GM18870 (cell line): ENCODE results near the gene COPZ1.
"Not testable (repeated sequence)": the region's sequence is repeated elsewhere in the genome, so short reads cannot be mapped to it uniquely, and the experiment has no call there.

Experiments
- ATAC-seq: cut with Tn5 transposase; IDR thresholded peaks from one replicate; pipeline ENCODE4 v1.9.1; 2021; ENCODE audit warnings: moderate library complexity; ENCODE audit not compliant: unreplicated experiment

Gene COPZ1

DNA sequence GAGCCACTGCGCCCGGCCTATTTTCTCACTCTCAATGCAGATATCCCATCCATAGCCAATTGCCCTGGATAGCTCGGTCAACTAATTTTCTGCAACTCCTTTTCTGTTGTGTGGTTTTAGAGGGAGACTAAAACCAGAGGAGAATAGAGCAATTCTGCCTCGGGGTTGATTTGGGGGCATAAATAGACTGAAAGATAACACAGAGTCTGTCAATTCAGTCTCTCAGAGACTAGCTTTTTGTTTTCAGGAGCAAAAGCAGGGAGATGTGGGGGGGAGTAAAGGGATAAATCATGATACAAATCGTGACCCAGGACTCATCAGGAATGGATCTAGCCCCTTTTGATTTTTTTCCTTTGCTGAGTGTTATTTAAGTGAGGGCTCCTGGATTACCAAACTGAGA, 6.5 kb downstream of the COPZ1 start:
- no peak for ATAC-seq

DNA sequence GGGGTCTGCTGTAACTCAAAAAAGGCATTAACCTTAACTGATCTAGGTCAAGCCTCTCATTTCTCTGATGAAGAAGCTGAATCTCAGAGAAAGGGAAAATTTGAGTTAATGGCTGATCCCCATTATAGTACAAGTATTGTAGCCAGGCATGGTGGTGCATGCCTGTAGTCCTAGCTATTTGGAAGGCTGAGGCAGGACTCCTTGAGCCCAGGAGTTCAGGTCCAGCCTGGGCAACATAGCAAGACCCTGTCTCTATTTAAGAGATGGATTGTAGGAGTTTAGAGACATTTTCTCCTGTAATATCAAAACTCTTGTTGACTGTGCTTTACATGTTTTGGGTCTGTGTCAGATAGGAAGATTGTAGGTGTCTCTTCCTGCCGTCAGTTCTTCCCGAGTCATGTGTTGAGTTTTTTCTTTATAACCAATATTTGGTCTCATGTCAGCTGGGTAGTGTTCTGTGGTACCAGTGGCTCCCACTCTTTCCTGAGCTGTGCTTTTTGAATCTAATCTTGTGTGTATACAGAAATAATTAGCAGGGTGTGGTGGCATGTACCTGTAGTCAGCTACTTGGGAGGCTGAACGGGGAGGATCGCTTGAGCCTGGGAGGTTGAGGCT, 8.6 kb downstream of the COPZ1 start:
- ATAC-seq, result no peak

DNA sequence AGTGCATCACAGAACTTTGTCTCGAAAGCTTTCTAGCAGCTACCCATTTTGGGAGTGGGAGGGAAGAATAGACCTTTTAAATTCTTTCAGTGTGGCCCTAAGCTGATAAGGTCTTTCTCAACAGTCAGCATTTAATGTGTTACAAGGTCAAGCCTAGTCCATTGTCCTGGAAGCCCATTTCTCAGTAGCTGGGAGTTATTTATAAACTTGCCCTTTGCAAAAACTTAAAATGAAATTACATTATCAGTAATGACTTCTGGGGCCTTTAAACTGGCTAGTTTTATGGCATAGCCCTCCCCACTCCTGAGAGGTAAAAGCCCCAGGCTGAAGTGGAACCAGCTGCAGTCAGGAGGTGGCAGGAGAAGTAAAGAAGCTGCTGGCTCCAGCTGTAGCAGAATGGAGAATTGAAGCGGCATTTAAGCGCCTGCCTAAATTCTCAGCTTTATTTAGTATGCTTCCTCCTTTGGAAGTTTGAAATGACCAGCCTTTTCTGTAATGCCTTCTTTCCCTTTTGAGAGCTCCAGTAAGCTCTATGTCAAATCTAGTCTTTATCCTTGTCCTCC, 12.4 kb downstream of the COPZ1 start:
- ATAC-seq, result no peak

DNA sequence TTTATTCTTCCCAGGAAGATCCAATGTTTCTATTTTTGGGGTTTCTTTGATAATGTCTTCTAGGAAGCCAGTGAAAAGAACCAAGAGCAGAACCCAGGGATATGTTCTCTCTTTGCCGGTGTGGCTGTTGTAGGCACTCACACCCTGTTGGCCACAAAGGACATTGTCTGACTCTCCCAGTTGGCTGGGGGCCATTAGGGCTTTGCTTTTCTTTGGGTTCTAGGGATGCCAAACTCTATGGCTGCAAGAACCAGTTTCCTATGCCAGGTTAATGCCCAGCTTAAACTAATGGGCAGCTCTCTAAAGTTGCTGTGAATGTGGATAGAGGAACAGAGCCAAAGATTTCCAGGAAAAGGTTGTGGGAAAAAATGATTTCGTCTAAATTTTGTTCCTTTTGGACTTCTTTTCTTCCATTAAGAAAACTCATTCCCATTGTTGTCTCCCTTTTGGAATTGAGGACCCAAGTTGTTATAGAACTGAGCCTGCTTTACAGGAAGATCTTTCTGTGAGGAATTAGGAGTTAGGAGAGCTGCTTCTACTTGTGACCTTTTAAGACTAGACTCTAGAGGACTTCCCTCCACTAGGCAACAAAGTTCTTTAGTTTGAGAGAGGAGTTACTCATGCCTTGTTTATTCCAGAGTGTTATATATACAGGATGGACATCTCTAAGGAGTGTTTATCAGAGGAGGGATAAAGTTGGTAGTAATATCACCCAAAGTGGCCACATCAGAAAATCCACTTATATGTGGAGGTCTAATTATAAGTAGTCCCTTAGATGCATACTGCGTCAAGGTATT, 13.1 kb downstream of the COPZ1 start:
- no peak for ATAC-seq

DNA sequence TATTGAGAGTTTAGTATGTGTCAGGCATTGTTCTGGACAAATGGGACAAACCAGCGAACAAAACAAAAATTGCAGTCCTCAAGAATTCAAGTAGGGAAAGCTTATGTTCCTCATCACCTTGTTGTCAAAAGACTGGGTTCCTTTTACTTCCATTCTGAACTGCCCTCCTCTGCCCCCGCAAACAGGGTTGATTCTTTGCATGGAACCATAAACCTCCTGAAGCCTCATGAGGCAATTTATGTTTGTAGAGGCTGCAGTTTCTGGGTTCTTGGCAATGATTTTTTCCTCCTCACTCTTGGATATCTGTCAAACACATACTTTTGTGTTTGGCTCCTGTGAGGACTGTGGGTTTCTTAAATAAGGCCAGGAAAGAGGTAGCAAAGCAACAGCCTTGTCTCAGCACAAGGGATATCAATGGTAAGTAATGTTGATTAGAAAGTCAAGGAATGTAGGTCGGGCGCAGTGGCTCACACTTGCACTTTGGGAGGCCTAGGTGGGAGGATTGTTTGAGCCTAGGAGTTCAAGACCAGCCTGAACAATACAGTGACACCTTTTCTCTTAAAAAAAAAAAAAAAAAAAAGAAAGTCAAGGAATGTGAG, 13.9 kb downstream of the COPZ1 start:
- no peak for ATAC-seq

DNA sequence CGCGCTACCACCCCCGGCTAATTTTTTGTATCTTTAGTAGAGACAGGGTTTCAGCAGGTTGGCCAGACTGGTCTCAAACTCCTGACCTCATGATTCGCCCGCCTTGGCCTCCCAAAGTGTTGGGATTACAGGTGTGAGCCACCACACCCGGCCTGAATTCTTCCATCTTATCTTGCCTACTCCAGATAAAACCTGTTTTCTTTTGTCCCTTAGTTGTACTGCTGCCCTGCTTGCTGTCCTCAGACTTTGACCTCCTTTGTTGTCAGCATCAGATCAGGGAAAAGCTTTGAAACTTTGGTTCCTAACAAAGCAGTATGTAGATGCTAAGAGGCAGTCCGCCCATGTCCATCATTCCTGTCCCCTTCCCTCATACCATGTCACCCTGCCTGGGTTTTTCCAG, 15.9 kb downstream of the COPZ1 start:
- ATAC-seq, result no peak

DNA sequence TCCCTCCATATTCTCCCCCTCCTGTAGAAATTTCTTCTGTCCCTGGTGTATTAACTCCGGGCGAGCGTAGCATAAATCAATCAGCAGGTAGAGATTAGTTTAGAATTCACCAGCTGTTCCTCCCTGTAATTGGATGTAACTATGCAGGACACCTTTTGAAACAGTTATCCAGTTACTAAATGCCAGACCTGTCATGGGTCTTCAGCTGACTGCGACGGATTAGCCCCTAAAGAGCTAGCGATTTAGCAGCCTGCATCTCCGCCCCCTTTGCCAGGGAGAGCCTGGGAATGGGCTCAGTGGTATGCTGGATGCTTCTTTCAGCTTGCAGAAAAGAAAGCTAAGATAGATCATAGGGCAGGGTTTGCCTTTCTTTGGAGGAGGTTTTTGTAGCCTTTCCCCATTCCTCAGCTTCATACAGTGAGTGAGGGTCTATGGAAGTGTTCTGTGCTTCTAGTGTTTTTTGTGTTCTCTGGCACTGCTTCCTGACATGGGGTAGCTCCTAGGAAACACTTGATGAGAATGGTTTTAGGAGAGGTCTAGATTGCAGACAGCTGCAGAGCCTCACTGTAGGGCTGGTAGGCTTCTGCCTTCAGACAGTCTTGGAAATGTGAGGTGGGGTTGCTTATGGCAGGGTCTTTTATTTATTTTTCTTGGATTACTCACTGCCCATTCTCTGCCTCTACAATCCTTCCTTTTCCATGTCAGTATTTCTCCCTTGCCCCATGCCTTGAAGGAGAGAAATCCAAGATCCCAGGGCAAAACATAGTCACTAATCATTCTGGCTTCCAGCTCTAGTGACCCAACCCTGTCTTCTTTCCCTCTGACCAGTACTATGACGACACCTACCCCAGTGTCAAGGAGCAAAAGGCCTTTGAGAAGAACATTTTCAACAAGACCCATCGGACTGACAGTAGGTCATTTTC, 16.7 kb downstream of the COPZ1 start:
- no peak for ATAC-seq

DNA sequence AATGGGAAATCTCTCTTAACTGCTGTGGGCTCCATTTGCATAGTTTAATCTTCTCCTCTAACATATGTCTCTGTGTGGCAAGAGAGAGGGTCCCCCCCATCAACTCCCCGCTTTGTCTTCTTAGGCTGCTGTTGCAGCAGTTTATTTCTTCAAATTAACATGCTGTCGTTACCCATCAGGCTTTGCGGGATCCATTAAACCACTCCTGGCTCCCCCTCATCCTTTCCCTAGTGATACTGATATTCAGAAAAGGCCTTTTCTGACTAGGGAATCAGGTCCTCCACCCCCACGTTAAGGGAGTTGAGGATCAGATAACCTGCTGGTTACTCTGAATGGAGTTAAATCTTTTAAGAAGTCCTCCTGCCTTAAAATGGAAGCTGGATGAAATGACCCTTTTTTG, 24.1 kb downstream of the COPZ1 start:
- no peak for ATAC-seq

DNA sequence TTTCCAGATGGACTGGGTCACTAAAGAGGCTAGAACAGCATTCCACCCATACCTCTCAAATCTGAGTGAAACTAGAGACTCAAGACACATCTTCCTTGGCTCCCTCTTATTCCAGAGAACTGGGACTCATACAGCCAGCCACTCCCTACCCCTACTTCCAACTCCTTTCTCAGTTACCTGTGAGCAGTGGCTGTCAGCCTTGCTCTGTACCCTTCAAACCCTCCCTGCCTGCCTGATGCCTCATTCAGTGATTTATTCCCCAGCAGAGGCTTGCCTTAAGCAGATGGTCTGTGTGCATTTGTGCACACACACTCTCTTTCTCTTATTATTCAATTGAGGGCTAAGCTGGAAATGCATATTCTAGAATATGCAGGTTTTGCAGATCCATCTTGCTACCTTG, 24.7 kb downstream of the COPZ1 start:
- ATAC-seq, result no peak

DNA sequence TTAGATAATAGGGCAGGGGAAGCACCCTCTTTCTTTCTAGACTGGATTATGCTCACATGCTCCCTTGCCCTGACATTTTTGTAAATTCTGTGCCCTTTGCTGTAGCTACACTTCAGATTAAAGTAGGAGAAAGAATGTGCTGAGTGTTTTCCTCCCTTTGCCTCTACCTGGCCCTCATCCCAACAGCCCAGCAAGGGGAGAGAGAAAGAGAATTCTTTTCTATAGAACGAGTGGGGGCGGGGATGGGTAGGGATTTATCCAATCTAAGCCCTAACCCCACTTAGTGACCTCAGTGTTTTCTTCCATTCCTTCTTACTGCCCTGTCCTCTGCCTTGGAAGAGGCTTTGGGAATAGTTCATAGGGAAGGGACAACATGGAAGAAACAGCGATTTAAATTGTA, 25.8 kb downstream of the COPZ1 start:
- no peak for ATAC-seq

DNA sequence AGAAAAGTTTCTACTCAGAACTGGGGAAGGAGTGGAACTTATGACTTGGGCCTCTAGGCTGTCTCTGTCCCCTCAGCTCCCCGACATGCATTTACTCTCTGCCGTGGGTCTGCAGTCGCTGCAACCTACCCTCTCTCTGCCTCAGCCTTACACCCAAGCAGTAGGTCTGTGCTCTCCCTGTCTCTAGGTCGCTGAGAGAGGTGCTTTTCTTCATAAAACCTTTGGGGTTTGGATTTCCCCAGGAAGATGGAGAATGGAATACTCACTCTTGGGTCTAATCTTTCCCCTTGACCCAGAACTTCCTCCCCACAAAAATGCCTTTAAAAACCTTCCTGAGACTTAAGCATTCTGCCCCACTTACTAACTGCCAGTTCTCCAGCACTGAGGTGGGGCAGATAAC, 26.4 kb downstream of the COPZ1 start:
- ATAC-seq, result no peak

DNA sequence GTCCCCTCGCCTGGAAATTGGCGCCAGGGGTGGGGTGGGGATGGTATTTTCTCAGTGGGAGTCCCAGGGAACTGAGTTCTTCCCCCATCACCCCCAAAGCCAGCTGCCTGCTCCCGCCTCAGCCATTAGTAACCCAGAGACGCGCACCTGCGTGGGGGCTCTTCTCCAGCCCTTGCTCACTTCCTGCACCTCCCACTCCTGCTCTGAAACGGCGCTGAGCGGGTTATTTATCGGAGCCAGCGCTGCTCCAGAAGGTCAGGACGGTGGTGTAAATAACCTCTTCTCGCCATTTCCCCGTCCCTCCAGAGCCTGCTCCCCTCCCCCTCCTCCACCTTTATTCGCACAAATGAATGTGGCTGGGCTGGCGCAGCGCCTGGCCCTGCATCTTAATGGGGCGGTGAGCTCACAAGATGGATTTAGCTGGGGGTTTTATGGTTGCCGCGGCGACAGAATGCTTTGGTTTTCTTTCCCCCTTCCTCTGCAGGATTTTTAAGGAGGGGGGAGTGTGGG, 27.1 kb downstream of the COPZ1 start:
- ATAC-seq, result no peak

DNA sequence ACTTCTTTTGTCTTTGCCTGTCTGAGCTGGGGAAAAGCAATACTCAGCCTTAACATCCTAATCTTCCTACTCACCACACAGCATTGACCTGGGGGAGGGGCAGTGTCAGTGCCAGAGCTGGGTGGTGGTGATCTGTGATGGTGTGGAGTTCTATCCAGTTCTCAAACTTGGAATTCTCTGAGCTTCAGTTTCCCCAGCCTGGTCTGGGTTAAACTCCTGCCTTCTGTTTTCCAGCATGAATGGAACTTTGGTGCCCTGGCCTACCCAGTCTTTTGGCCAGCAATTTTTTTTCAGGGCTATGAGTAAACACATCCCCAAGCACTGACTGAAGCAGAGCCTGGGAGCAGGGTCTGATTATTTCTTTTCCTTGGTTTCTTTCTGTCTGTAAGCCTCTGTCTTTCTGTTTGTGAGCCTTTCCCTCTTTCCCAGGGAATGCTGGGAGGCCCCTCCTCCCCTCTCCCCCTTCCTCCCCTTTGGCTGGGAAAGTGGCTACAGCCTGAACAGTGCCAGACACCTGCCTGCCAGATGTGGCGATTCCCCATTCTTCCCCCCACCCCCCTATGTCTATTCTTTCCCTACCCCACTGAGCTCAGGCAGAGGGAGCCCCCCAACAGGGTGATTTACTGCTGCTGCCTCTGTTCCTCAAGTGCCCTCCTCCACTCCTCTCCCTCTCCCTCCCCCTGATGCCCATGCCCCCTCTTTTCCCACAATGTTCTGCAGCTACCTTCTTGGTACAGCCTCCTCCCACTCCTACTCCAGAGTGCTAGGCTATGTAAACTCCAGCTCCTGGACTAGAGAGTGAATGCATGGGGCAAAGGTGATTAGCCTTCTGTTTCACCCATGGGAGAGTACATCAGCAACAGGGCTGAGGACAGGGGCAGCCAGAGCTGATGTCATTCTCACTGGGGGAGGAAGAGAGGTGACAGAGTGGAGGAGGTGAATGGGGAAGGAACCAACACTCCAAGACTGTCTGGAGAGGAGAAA, 28.3 kb downstream of the COPZ1 start:
- no peak for ATAC-seq

DNA sequence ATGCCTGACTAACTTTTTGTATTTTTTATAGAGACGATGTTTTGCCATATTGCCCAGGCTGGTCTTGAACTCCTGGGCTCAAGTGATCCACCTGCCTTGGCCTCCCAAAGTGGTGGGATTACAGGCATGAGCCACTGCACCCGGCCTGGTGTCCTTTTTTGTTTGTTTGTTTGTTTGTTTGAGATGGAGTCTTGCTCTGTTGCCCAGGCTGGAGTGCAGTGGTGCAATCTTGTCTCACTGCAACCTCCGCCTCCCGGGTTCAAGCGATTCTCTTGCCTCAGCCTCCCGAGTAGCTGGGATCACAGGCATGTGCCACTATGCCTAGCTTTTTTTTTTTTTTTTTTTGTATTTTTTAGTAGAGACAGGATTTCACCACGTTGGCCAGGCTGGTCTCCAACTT, 29.3 kb downstream of the COPZ1 start:
- ATAC-seq, result not testable (repeated sequence)

DNA sequence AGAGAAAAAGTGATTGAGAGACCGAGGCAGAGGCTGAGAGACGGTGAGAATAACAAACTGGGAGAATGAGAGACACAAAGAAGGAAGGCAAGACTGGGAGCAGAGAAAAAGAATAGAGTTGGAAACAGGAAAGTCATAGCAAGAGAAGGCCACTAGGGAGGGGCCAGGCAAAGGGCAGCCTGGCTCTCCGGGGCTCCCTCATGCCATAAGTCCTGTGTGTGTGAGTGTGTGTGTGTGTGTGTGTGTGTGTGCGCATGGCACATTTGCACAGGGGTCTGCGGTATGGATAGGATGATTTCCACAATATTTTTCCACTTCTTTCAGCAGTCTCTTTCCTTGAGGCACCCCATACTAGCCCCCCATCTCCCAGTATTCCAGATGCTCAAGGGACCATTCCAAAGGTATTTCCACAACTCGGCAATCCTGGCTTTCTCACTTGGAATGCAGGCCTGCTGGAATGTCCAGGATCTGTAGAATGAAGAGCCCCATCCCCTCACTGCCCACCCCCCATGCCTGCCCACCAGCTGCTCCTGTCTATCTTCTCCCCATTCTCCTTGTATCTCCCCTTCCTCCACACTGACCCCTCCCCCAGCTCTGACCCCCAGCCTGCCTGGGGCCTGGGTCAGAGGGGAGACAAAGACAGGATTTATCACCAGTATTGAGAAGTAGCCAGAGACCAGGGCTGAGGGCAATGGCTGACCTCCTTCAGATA, 30.3 kb downstream of the COPZ1 start:
- ATAC-seq, result no peak

DNA sequence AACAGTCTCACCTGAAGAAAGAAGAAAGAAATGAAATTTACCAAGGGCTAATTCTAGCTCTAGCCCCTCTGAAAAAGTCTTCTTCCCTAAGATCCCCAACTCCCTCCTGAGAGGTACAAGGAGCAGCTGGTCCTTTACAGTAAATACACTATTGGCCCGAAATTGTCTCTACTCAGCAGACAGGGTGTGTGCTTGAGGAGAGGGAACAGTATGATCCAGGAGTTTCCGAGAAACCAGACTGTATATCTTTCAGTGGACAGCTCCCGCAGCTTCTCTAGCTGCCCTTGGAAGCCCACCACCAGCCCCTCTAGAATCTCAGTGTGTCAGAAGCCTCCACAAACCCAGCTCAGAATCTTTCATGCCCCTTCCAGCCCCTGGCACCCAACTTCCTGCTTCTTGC, 31.3 kb downstream of the COPZ1 start:
- ATAC-seq, result no peak

DNA sequence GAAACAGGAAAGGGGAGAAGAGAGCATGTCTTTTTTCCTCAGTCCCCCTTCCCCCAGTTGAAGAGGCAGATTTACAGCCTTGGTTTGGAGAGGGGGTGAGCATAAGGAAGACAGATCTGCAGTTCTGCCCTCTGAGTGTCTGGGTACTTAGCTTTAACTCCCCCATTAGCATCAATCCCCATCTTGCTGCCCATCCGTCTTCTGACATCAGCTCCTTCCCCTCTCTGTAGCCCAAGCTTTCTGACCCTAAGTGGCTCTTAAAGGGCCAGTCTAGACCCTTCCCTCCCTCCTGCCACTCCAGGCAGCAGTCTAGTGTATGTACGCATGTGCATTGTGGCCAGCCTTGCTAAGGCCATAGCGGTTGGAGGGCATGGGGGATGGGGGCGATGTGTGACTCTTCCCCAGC, 32.0 kb downstream of the COPZ1 start:
- ATAC-seq, result no peak

DNA sequence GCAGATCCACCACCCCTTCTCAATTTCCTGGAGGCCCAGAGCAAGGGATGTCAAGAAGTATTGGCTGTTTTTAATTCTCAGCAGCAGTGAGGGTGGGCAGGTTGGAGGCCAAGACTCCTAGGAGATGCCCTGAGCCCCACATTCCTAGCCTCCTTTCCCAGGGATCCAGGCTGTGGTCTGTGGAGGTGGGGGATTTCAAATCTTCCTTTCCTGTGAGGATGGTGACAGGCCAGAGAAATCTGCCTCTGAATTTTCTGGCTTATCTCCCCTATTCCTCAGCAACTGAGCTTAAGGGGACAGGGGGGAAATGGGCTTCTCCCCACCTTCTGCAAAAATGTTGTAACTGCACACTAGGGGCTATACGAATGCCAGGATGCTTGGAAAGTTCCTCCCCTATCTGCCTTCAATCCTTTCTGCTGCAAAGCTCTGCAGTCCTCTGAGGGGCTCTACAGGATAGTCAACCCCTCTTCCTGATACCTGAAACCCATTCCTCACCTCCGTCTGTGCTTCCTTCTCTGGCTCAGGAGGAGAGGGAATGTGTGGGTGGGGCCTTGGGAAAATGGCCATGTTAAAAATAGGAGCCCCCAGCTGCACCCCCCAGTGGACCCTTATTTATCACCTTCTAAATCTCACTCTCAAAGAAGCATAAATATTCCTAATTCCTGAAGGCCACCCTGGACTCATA, 32.7 kb downstream of the COPZ1 start:
- no peak for ATAC-seq
